ENCODE measurements around the gene PCNX3. TPM values are rescaled to one million over a fixed set of nuclear protein-coding genes. Genes with fewer than 3 reads are reported as not detected.

The PCNX3 gene
- total RNA-seq, 1 donor from 2014 or later, result 59.5 TPM

DNA sequence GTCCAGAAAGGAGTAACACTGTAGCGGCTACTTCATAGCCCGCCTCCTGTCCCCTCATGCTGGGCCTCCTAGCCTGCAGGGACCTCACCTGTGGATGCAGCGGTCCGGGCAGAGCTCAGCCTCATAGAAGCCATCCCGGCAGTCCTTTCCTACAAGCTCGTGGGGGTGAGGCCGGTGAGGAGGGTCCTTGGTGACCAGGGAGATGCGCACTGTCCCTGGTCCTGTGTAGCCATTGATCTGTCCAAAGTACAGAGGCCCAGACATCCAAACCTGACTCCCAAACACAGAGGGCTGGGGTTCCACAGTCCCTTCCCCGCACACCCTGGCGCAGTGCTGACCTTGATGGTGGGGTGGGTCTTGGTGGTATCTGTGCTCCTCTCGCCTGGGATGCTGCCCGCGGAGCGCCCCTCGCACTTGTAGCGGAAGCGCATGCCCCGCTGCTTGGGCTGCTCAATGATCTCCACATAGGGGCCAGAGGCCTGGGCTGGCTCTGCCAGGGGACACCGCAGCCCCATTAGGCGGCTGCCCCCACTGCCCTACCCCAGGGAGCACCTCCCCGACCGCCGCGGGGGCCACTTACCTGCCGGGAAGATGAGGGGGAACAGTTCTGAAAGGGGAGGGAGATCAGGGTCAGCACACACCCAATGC is 46.1 kb downstream of the PCNX3 start:
- Mint-ChIP-seq H3K4me3 (ENCODE audit: low read depth) (peak overlapping the region; percentile 83), H3K9me3 (ENCODE audit: low read depth) (no peaks in the 10 kb centered on the region), H3K27me3 (no peaks in the 10 kb centered on the region), H3K36me3 (ENCODE audit: insufficient read depth) (peaks cover 12% of the 10 kb centered on the region), H3K4me1 (ENCODE audit: low read depth) (peaks cover 7% of the 10 kb centered on the region), H3K27ac (peak overlapping the region; percentile 88)
- TF ChIP-seq, protein P1, sequence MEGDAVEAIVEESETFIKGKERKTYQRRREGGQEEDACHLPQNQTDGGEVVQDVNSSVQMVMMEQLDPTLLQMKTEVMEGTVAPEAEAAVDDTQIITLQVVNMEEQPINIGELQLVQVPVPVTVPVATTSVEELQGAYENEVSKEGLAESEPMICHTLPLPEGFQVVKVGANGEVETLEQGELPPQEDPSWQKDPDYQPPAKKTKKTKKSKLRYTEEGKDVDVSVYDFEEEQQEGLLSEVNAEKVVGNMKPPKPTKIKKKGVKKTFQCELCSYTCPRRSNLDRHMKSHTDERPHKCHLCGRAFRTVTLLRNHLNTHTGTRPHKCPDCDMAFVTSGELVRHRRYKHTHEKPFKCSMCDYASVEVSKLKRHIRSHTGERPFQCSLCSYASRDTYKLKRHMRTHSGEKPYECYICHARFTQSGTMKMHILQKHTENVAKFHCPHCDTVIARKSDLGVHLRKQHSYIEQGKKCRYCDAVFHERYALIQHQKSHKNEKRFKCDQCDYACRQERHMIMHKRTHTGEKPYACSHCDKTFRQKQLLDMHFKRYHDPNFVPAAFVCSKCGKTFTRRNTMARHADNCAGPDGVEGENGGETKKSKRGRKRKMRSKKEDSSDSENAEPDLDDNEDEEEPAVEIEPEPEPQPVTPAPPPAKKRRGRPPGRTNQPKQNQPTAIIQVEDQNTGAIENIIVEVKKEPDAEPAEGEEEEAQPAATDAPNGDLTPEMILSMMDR (IDR thresholded peaks at IDR 0.05; ENCODE audit: unreplicated experiment), result no peak
- no peak for DNase-seq (ENCODE audit: low spot score, unreplicated experiment)

DNA sequence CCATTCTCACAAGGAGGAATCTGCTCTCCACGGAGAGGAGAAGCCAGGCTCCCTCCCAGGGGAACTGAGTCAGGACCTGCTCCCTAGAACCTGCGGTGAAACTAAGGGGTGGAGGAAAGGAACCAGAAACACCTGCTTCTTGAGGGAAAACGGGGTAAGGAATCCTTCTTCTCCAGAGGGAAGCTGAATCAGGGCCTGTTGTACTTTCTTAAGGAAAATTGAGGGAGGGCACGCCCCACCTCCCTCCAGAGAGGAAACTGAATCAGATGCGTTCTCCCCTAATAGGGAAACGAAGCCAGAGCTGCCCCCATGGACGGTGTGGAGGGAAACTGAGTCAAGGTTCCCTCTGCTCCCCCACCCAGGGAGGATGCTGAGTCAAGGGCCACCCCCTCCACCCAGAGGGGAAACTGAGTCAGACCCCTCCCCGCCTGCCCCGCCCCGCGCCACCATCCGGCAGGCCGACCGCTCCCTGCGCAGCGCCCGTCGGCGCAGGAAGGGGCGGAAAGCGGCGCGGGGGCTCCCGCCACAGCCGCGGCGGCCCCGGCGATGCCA is 46.7 kb downstream of the PCNX3 start:
- H3K27ac Mint-ChIP-seq, result peak overlapping the region; percentile 88
- H3K36me3 Mint-ChIP-seq (ENCODE audit: insufficient read depth), result peaks cover 10% of the 10 kb centered on the region
- H3K4me1 Mint-ChIP-seq (ENCODE audit: low read depth), result peaks cover 7% of the 10 kb centered on the region
- no peaks in the 10 kb centered on the region for H3K27me3 Mint-ChIP-seq
- H3K4me3 Mint-ChIP-seq (ENCODE audit: low read depth), result peak overlapping the region; percentile 83
- TF ChIP-seq, protein P1 (IDR thresholded peaks at IDR 0.05; ENCODE audit: unreplicated experiment), result no peak
- DNase-seq (ENCODE audit: low spot score, unreplicated experiment), result no peak
- no peaks in the 10 kb centered on the region for H3K9me3 Mint-ChIP-seq (ENCODE audit: low read depth)

DNA sequence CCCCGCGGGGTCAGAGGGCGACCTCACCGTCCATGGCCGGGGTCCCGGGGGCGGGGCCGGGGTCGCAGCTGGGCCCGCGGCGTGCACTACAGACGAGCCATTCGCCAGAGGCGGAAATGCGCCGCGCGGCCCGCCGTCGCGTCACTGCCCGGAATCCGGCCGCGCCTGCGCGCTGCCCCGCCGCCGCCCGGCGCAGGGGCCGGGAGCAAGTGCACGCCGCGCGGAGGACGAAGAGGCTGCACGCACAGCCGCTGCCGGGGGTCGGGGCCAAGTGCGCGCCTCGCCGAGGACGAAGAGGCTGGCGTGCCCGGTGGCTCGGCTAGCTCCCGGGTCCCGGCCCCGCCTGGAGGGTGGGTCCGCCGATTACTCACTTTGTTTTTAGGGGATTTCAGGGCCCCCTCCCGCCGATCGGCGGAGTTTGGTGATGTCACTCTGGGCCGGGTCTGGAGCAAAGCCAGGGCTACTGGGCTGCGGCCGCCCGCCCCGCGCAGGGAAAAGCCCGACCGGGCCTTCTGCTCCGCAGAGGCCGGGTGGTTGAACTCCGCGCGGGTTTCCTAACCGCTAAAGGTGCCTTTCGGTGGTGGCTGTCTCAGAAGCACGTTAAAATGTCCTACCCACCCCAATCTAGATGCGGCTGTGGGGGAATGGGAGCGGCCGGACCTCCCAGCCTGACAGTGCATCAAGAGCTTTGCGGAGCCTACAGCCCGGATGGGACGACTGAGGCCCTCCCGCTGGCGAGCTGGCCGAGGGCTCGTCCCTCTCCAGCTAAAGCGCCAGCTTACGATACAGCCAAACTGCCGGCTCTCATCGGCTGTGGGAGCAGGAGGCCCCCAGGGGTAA is 47.4 kb downstream of the PCNX3 start, which contains the start of gene RELA:
RELA (minus strand) TSS at position 118 of the 840 bp plus-strand sequence; CDS start at position 34, 84 bp downstream.
- H3K9me3 Mint-ChIP-seq (ENCODE audit: low read depth), result no peaks in the 10 kb centered on the region
- peaks cover 8% of the 10 kb centered on the region for H3K36me3 Mint-ChIP-seq (ENCODE audit: insufficient read depth)
- TF ChIP-seq, protein P1 (IDR thresholded peaks at IDR 0.05; ENCODE audit: unreplicated experiment), result no peak
- no peaks in the 10 kb centered on the region for H3K27me3 Mint-ChIP-seq
- DNase-seq (ENCODE audit: low spot score, unreplicated experiment), result peak; percentile 81
- H3K27ac Mint-ChIP-seq, result peak within 1 kb of the TSS; percentile 97
- peaks cover 7% of the 10 kb centered on the region for H3K4me1 Mint-ChIP-seq (ENCODE audit: low read depth)
- peak within 1 kb of the TSS; percentile 83 for H3K4me3 Mint-ChIP-seq (ENCODE audit: low read depth)

DNA sequence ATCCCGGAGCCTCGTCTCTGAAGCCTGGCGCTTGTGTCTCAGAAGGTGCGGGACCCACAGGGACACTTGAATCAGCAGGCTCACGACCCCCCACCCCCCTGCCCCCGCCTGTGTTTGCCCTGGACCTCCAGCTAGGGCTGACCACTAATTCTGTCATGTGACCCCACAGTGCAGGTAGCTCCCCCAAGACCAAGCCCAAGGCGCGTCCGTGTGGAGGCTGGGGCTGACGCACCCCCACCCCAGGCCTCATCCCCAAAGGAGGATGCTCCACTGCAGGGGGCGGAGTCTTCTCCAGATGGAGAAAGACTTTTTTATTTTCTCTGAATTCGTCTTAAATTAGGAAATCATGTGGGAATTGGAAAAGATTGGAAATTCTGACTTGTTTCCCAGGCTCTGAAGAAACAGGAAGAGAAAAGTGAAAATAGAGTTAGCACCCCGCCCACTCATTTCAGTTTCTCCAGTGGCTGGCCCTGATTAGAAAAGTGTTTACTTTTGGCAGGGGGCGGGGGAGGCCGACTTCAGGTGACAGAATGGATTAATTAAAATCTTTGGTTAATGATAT is 48.1 kb downstream of the PCNX3 start:
- Mint-ChIP-seq H3K4me1 (ENCODE audit: low read depth) (peaks cover 7% of the 10 kb centered on the region), H3K27me3 (no peaks in the 10 kb centered on the region), H3K9me3 (ENCODE audit: low read depth) (no peaks in the 10 kb centered on the region), H3K36me3 (ENCODE audit: insufficient read depth) (peaks cover 8% of the 10 kb centered on the region), H3K4me3 (ENCODE audit: low read depth) (peak overlapping the region; percentile 81), H3K27ac (peak overlapping the region; percentile 97)
- DNase-seq (ENCODE audit: low spot score, unreplicated experiment), result no peak
- TF ChIP-seq, protein P1 (IDR thresholded peaks at IDR 0.05; ENCODE audit: unreplicated experiment), result no peak
